Prostate gland (tissue), 2 donors: ENCODE measurements around the gene FASTK.

Experiments used
- POLR2A ChIP-seq: fragments of 450-650 bp; IDR thresholded peaks from one replicate; pipeline ENCODE4 v1.6.1; 2016; ENCODE audit warnings: antibody characterized with exemption, mild to moderate bottlenecking
- TF ChIP-seq, protein P1 (sequence below), 4 experiments: fragments of 200-600 bp in 2 of 4; fragments of 450-650 bp in 2 of 4; sonication (generic) in 2 of 4; IDR thresholded peaks; 1 replicate in 3 of 4; 2 replicates in 1 of 4; pipeline ENCODE4 v1.5.1; 2016 to 2019; ENCODE audit warnings: antibody characterized with exemption in 4 of 4, mild to moderate bottlenecking in 2 of 4, moderate library complexity in 2 of 4

GRCh38 chr7:151099486-151100211, 19.0 kb upstream of the FASTK start:
- TF ChIP-seq, protein P1, sequence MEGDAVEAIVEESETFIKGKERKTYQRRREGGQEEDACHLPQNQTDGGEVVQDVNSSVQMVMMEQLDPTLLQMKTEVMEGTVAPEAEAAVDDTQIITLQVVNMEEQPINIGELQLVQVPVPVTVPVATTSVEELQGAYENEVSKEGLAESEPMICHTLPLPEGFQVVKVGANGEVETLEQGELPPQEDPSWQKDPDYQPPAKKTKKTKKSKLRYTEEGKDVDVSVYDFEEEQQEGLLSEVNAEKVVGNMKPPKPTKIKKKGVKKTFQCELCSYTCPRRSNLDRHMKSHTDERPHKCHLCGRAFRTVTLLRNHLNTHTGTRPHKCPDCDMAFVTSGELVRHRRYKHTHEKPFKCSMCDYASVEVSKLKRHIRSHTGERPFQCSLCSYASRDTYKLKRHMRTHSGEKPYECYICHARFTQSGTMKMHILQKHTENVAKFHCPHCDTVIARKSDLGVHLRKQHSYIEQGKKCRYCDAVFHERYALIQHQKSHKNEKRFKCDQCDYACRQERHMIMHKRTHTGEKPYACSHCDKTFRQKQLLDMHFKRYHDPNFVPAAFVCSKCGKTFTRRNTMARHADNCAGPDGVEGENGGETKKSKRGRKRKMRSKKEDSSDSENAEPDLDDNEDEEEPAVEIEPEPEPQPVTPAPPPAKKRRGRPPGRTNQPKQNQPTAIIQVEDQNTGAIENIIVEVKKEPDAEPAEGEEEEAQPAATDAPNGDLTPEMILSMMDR (IDR thresholded peaks at IDR 0.05): no peak
- no peak for TF ChIP-seq POLR2A
